HG03460 (cell line): ENCODE measurements around the gene PTPN5.

Source experiments
- ATAC-seq: cut with Tn5 transposase; IDR thresholded peaks from one replicate; pipeline ENCODE4 v1.9.1; 2021; ENCODE audit not compliant: unreplicated experiment

The PTPN5 gene

GRCh38 chr11:18743365-18743764, 48.2 kb downstream of the PTPN5 start:
- ATAC-seq: no peak

DNA sequence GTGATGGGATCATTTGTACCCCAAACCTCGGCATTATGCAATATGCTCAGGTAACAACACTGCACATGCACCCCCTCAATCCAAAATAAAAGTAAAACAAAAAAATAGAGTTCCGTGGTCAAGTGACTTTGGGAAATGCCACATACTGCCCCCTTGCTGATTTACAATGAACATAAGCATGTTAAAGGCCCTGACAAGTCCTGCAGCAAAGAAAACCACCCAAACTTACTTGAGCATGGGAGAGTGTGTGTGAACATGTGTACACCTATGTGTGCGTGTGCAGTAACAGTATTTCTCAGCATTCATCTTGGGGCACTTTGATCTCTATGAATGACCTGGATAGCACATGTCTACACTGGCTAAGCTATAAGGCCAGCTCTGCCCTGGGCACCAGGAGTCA, 49.8 kb downstream of the PTPN5 start:
- no peak for ATAC-seq

DNA sequence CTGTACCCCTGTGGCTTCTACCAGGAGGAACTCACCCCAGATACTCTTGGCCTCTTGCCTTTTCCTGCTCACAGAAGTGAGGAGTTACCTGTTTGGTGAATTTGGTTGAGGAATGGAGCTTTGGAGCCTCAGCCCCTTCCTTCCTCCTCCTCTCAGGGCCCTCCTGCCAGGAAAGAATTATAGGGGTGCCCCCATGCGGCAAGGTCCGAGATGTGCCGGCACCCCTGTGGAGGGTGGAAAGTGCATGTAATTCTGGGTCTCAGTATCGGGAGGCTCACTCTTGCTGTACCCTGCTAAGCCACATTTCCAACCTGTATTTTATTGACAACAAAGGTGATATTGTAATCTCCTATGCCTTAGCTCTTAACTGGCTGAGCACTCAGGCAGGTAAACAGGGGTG, 51.9 kb downstream of the PTPN5 start:
- ATAC-seq: no peak

- ATAC-seq: no peak
These were observed 54.0 kb downstream of the PTPN5 start for GRCh38 chr11:18737642-18738041.

GRCh38 chr11:18736590-18737148, 54.9 kb downstream of the PTPN5 start:
- no peak for ATAC-seq

DNA sequence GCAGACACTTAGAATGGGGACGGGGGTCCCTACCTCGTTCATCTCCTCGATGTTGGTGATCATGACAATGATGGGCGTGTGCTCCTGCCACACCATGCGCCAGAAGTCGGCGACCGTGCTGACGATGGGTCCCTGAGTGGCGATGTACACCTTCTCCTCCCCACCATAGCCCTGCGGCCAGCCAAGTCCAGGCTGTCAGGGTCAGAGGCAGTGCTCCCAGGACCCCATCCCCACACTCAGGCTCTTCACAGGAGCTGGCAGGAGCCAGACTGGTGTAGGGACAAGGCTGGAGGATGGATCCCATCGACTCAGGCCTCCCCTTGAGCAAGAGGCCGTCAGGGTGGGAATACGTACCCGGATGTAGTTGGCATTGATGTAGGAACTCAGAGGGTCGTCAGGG, 58.4 kb downstream of the PTPN5 start:
- ATAC-seq: no peak

- ATAC-seq: no peak
These were observed 59.4 kb downstream of the PTPN5 start for GRCh38 chr11:18731949-18732821.

- ATAC-seq: no peak
These were observed 60.2 kb downstream of the PTPN5 start for GRCh38 chr11:18731441-18731840.

GRCh38 chr11:18730020-18730419, 61.6 kb downstream of the PTPN5 start:
- no peak for ATAC-seq

GRCh38 chr11:18729426-18729825, 62.2 kb downstream of the PTPN5 start:
- no peak for ATAC-seq

GRCh38 chr11:18728658-18729057, 62.9 kb downstream of the PTPN5 start:
- no peak for ATAC-seq

DNA sequence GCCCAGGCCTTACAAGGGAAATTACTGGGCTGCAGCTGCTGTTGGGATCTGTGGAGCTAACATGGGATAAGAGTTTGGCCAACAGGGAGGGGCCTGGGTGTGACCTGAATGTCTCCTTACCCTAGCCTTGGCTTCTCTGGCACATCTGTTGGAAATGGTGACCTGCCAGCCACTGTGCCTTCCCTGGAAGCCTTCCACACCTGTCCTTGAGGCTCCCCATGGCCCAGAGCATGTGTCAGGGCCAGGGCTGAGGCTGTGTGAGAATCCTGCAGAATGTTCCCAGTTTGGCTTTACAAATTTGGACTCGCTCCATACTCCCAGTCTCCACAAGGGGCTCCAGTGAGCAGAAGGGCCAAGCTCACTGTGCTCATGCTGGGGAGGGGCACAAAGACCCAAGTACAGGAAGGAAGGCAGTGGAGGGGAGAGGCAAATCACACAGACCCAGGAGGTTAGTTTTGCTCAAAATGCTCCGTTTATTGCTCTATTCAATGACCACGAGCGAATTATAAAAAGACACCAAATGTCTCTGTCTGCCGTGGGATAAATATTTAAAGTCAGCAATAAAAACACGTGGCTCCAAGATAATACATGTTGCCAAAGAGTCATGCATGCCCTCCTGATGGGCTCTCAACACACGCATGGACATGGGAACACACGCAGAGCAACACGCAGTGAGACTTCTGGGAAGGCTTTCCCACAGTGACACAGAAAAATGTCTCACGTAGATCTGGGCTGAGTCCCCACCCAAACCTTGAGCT, 63.9 kb downstream of the PTPN5 start:
- ATAC-seq: no peak

DNA sequence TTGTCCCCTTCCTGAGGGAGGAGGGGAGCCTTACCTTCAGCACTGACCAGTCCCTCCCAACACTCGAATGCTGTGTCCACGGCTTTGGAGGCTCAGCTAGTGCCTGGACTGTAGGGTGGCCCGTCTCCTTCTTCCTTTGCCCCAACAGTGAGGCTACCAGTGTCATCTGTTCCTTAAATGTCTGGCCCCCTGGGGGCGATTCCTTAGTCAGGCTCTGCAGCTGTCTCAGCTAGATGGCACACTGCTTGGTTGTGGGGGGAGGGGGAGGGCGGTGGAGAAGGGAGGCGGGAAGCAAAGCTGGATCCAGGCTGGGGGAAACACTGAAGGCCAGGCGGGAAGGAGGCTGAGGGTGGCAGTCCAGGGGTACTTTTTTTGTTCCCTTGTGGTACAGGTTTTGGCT, 65.6 kb downstream of the PTPN5 start, which contains the start of gene IGSF22:
TSS of gene IGSF22 (minus strand) at position 149 of the 400 bp plus-strand sequence. CDS start 1,952 bp downstream, outside the sequence.
- no peak for ATAC-seq

DNA sequence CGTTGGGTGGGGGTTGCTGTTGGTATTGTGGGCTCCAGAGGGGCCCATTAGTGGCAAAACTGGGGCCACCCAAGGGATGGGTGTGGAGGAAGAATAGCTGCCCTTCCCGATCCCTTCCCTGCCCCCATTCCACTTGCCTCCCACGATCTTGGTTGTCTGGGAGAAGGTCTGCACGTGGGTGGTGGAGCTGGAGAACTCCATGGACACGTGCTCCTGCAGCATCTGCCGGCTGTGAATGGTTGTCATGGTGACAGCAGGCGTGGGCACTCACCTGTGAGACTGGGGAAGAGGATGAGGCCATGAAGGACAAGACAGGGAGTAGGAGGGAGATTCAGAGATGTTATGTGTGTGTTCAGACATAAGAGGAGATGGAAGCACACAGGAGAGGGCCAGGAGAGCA, 67.6 kb downstream of the PTPN5 start:
- no peak for ATAC-seq

- ATAC-seq: no peak
These were observed 69.3 kb downstream of the PTPN5 start for GRCh38 chr11:18722293-18722637.

DNA sequence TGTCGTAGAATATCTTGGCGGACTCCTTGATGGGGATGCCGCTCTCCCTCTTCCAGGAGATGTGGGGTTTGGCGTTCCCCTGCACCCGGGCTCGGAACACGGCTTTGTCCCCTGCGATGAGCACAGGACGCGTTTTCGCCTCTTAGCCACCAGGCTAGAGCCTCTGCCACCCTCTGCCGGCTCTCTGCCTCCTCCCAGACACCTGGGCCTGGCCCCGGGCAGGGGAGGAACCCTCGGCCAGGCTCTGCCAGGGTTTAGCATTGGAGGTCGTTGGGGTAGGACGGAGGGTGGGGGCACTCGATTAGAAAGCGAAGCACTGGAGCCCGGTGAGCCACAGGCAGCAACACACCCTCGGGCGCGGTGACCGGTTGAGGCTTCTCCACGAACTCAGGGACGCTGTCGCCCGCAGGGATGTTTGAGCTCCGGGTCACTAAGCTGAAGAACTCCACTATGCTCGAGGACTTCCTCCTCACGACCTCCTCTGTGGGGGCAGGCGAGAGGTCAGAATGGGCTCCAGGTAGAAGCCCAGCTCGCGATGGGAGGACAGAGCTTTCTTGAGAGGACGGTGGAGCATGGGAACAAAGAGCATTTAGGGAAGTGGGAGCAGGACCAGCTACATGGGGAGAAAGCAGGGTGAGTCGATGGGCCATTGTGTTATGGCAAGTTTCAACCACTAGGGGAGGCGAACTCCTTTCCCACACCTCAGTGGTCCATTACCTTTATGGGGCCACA, 69.9 kb downstream of the PTPN5 start:
- peak; percentile 73 for ATAC-seq

GRCh38 chr11:18720808-18721560, 70.6 kb downstream of the PTPN5 start:
- peak; percentile 60 for ATAC-seq

GRCh38 chr11:18720091-18720807, 71.3 kb downstream of the PTPN5 start:
- no peak for ATAC-seq

- no peak for ATAC-seq
These were observed 76.1 kb downstream of the PTPN5 start for GRCh38 chr11:18715476-18715875.

DNA sequence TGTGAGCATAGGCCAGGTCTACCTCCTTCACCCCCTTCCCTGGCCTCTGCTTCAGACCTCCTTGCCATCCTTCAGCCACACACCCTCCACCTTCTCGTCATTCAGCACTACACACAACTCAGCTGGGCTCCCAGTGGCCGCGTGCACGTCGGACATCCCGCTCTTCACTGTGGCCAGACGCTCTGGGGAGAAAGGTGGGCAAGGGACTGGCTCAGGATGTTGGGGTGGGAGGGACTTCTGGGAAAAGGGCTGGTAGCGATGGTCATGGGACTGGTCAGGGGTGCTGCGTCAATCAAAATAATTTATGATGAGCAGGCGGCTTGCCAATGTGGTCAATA, 77.2 kb downstream of the PTPN5 start:
- no peak for ATAC-seq
